GM19025 (cell line): ENCODE measurements around the gene LUC7L2.
"Not testable (repeated sequence)": the region's sequence is repeated elsewhere in the genome, so short reads cannot be mapped to it uniquely, and the experiment has no call there.

Source experiments
- ATAC-seq: cut with Tn5 transposase; IDR thresholded peaks from one replicate; pipeline ENCODE4 v1.9.1; 2021; ENCODE audit warnings: mild to moderate bottlenecking, low read depth, moderate library complexity; ENCODE audit not compliant: unreplicated experiment

Gene LUC7L2

DNA sequence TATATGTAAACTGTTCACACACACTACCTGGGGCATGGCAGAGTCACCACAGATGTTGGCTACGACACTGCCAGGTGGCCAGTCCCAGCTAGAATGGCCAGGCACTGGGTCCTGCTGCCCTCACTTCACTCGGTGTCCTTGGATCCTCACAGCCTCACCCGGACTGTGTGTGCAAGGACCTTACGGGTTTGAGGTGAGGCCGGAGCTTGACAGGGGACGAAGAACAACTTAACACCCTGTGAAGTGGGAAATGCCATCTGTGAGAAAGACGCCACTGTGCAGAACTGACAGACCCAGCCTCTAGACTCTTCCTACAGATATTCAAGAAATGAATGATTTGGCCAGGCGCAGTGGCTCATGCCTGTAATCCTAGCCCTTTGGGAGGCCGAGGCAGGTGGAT, 77.1 kb downstream of the LUC7L2 start:
- ATAC-seq = no peak

- ATAC-seq = no peak
Measured at GRCh38 chr7:139439375-139439774, 79.7 kb downstream of the LUC7L2 start.

GRCh38 chr7:139441961-139442360, 82.3 kb downstream of the LUC7L2 start:
- no peak for ATAC-seq

GRCh38 chr7:139446051-139446890, 86.6 kb downstream of the LUC7L2 start:
- no peak for ATAC-seq

DNA sequence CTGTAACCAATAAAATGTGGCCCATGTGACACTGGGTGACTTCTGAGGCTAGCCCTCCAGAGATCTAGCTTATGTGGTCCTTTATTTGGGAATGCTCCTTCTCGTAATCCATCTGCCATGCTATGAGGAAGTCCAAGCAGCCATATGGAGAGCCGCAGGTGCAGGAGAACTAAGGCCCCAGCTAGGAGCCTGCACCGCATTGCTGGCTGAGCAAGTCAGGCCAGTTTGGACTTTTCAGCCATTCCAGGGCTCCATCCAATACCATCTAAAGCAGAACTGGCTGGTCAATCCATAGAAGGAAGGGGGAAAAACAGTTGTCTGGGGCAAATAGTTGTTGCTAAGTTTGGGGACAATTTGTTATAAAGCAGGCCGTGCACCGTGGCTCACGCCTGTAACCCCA, 91.2 kb downstream of the LUC7L2 start:
- ATAC-seq = no peak

GRCh38 chr7:139451638-139452037, 91.9 kb downstream of the LUC7L2 start:
- no peak for ATAC-seq

GRCh38 chr7:139452958-139453672, 93.4 kb downstream of the LUC7L2 start:
- ATAC-seq = no peak

DNA sequence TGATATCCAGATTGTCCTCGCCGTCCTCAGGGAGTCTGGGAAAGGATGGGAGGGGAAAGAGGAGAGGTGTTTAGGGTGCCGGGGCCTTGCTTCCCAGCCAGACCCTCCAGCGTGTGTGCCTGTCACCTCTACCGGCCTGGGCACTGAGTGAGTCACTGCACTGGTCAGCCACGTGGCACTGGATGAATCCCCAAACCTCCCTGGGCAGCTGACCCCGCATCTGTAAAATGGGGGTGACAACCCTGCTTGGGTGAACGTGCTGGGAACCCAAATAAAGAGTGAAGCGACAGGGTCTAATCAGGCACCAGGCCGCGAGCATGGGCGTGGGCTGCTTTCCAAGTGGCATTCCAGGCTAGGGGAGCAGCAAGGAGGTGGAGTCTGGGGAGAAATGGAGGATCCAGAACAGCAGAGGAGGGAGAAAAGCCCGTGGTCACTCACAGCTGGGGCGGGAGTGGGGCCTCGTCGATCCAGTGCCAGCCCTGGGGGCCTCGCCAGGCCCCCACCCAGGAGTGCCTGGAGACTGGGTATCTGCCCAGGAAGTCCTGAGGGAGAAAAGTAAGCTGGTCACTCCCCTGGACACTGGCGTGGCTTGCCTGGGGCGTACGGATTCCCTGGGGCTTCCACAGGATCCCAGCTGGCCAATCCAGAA, 94.1 kb downstream of the LUC7L2 start:
- ATAC-seq = no peak

GRCh38 chr7:139455789-139456188, 96.1 kb downstream of the LUC7L2 start:
- ATAC-seq = no peak

DNA sequence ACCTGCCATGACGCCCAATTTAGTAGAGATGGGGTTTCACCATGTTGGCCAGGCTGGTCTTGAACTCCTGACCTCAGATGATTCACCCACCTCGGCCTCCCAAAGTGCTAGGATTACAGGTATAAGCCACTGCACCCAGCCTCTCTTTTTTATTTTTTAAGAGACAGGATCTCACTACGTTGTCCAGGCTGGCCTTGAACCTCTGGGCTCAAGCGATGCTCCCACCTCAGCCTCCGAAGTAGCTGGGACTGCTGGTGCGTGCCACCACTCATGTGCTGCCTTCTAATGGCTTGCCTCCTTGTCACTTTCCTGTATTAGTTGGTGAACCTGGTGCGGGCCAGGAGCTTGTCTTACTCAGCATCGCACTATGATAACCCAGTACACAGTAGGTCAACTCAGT, 96.8 kb downstream of the LUC7L2 start:
- ATAC-seq = no peak

DNA sequence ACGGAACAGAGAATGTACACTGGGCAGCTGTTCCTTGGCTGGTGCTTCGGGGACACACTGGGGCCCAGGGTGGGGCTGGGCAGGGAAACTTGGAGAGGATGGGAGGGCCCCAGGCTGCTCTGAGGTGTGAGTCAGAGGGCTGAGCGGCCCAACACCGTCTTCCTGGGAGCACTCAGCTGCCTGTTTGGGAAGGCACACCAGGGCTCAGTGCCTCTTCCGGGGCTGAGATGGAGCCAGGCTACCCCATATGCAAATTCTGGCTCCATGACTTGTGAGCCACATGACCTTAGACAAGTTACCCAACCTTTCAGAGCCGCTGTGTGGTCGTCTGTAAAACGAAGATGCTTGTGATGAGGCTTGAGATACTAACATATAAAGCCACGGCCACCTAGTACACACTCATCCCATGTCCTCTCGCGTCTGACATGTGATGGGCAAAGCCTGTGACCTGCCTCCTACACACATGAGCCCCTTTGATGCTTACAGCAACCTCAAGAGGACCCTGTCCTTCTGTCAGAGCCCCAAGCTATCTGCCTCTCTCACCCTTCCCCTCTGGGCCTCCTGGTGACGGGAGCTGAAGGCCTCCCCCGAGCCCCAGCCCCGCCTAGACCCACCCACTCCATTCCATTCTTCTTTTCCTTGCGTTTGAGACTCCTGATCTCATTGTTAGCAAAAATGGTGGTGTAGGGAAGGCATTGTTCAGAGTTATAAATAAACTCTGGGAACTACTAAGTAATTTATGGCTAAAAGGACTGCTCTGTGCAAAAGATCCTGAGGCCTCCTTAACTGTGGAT, 97.7 kb downstream of the LUC7L2 start:
- ATAC-seq = no peak

- not testable (repeated sequence) for ATAC-seq
Measured at GRCh38 chr7:139463421-139463820, 103.7 kb downstream of the LUC7L2 start.

DNA sequence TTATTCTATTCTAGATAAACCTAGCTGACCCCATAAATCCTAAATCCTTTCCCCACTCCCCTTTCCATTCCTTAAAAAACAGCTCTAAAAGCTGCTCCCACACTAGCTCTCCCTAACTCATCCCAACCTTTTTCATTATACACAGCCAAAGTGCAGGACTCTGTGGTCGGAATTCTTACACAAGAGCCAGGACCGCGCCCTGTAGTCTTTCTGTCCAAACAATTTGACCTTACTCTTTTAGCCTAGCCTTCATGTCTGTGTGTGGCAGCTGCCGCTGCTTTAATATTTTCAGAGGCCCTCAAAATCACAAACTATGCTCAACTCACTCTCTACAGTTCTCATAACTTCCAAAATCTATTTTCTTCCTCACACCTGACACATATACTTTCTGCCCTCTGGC, 104.8 kb downstream of the LUC7L2 start:
- ATAC-seq = not testable (repeated sequence)

DNA sequence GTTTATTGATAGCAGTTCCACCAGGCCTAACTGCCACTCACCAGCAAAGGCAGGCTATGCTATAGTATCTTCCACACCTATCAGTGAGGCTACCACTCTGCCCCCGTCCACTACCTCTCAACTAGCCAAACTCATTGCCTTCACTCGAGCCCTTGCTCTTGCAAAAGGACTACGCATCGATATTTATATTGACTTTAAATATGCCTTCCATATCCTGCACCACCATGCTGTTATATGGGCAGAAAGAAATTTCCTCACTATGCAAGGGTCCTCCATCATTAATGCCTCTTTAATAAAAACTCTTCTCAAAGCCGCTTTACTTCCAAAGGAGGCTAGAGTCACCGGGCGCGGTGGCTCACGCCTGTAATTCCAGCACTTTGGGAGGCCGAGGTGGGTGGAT, 105.4 kb downstream of the LUC7L2 start:
- ATAC-seq = not testable (repeated sequence)

GRCh38 chr7:139467729-139468128, 108.0 kb downstream of the LUC7L2 start:
- ATAC-seq = not testable (repeated sequence)

DNA sequence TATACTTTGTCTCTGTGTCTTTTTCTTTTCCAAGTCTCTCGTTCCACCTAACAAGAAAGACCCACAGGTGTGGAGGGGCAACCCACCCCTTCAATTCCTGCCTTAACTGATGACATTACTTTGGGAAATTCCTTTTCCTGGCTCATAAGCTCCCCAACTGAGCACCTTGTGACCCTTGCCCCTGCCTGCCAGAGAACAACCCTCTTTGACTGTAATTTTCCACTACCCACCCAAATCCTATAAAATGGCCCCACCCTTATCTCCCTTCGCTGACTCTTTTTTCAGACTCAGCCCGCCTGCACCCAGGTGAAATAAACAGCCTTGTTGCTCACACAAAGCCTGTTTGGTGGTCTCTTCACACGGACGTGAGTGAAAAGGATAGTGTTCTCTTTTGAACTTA, 108.6 kb downstream of the LUC7L2 start:
- not testable (repeated sequence) for ATAC-seq

DNA sequence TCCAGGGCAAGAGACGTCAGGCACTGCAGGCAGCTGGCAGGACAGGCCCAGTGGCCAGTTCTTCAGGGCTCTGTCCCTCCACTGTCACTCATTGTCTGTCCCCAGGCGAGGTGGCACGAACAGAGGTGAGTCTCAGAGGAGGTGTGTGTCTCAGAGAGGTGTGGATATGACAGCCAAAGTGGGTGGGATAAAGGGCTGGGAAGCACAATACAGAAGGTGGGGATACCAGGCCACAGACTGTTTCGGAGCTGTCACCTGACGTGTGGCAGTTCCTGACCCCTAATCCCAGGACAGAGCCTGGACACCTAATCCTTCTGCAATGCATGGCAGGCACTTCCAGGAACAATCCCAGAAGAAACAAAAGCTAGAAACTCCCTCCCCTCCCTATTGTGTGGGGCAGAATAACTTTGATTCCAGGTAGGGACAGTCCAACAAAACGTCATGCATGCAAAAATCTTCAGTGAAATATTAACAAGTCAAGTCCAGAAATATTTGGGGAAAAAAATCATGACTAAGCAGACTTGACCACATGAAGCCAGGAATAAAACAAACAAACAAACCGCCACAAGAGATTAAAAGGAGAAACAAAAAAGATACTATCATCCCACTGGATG, 112.2 kb downstream of the LUC7L2 start:
- no peak for ATAC-seq
